Mesangial cell (primary cell): Measurements from ENCODE around the gene CRB3. TPM values are rescaled to one million over a fixed set of nuclear protein-coding genes. Genes with fewer than 3 reads are reported as not detected.

Source experiments
- total RNA-seq: library from RNA; depleted of rRNA; stranded (reverse); fragments of >200 nt; gene quantifications from 2 replicates; pipeline ENCODE4 v1.2.3, GENCODE V29; 2015

CRB3 gene
- 33.6 and 79.1 TPM in 2 replicates for total RNA-seq

DNA sequence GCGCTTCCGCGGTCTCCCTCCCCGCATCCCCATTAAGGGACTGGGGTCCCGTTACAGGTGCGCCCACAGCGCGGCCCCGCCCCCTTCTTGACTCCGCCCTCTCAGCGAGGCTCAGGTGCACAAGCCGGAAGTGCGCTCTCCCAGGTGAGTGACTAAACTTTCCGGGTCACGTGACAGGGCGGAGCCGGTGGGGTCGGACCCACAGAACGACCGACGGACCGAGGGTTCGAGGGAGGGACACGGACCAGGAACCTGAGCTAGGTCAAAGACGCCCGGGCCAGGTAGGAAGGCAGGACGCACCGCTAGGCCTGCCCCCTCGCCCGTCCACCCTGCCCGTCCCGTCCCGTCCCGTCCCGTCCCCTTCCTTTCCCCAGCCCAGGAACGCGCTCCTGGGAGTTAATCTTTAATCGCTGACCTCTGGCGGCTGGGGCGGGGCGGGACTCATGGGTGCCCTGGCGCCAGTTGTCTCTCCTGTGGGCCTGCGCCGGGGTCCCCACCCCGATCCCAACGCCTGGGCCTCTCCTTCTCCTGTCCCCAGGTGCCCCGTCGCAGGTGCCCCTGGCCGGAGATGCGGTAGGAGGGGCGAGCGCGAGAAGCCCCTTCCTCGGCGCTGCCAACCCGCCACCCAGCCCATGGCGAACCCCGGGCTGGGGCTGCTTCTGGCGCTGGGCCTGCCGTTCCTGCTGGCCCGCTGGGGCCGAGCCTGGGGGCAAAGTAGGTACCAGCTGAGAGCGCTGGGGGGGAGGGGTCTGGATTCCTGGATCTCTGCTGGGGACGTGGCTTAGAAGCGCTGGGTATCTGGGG, at the start of gene CRB3:
Gene CRB3 (plus strand): TSS at position 202 of the 804 bp plus-strand sequence. CDS start 431 bp downstream, at position 633.

GRCh38 chr19:6424195-6424938, 39.7 kb upstream of the CRB3 start, which contains the start of gene KHSRP:
TSS of gene KHSRP (minus strand) at chr19:6424811. CDS start at chr19:6424701, 110 bp downstream.

DNA sequence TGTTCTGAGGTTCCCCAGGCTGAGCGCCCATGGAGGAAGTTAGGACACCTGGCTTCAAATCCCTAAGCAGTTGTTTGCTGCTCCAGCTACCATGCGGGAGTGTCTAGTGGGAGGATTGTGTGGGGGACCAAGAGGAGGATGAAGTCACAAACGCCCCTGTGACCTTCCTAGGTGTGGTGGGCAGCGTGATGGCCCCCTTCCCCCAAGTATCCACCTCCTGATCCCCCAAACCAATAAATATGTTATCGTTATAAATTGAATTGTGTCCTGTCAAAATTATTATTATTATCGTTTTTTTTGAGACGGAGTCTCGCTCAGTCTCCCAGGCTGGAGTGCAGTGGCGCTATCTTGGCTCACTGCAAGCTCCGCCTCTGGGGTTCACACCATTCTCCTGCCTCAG, 30.4 kb upstream of the CRB3 start, which contains the start of gene SLC25A41:
Gene SLC25A41 (minus strand): TSS at position 101 of the 400 bp plus-strand sequence. CDS start 70 bp downstream, at position 31.

GRCh38 chr19:6459262-6460098, 4.6 kb upstream of the CRB3 start, which contains the start of gene SLC25A23:
TSS of gene SLC25A23 (minus strand) at chr19:6459792. CDS start at chr19:6459628, 164 bp downstream.

GRCh38 chr19:6481541-6482342, 17.7 kb downstream of the CRB3 start, which contains the start of gene DENND1C:
TSS of gene DENND1C (minus strand) at chr19:6481787. CDS start at chr19:6481695, 92 bp downstream.

DNA sequence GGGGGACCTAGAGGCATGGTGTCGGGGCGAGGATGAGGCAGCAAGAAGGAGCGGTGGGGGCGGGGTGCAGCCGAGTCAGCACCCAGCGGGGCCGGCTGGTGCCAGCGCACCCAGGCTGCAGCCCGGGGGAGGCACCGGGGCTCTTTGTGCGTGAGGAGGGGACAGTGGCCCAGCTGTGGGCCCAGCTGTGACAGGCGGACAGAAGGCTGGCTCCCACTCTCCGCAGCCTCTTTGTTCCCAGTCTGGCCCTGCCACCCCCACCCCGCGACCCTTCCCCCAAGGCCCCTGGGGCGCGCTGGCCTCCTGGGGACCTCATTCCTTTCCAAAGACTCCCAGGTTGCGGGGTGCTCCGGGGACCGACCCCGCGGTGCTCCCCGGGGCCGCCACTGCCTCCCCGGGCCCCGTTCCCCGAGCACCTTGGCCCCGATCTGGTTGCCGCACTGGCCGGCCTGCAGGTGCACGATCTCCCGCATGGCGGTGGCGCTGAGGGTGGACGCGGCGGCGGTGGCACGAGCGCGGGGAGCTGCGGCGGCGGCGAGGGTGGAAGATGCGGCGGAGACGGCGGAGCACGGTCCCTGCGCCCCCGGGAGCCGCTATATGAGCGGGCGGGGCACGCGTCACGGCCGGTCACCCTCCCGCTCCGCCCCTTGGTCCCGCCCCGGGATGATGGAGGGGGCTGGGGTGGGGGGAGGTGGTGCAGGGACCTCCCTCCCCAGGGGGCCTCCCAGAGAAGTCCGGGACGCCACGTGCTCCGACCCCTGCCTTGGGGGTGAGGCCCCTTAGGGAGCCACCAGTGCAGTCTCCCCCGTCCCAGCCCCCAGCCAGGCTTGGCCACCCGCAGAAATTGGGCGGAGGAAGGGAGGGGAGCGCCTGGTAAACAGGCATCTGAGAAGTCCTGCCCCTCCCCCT, 37.9 kb downstream of the CRB3 start, which contains the start of gene TUBB4A:
Gene TUBB4A (minus strand): TSS at position 570 of the 909 bp plus-strand sequence. CDS start 97 bp downstream, at position 473.

Other genes starting within 250 kb of the CRB3 start
- gene MLLT1, start 184.3 kb upstream of the CRB3 start, total RNA-seq, result 29.8 and 40.4 TPM in 2 replicates
- gene ACER1, start 130.7 kb upstream of the CRB3 start, total RNA-seq, result not detected in 2 replicates
- 203 and 247 TPM in 2 replicates for gene CLPP, start 102.7 kb upstream of the CRB3 start, total RNA-seq
- 75.1 and 134 TPM in 2 replicates for gene ALKBH7, start 91.5 kb upstream of the CRB3 start, total RNA-seq
- 0.65 and 2.9 TPM in 2 replicates for gene PSPN, start 88.3 kb upstream of the CRB3 start, total RNA-seq
- gene GTF2F1, start 71.1 kb upstream of the CRB3 start, total RNA-seq, result 39.4 and 44.6 TPM in 2 replicates
- gene KHSRP, start 39.5 kb upstream of the CRB3 start, total RNA-seq, result 177 and 285 TPM in 2 replicates
- gene SLC25A41, start 30.5 kb upstream of the CRB3 start, total RNA-seq, result not detected in 2 replicates
- gene SLC25A23, start 4.5 kb upstream of the CRB3 start, total RNA-seq, result 76.3 and 177 TPM in 2 replicates
- 0.81 and 2.0 TPM in 2 replicates for gene DENND1C, start 17.5 kb downstream of the CRB3 start, total RNA-seq
- 4.6 and 15.2 TPM in 2 replicates for gene TUBB4A, start 38.0 kb downstream of the CRB3 start, total RNA-seq
- gene TNFSF9, start 66.8 kb downstream of the CRB3 start, total RNA-seq, result 20.9 and 28.5 TPM in 2 replicates
- gene CD70, start 126.9 kb downstream of the CRB3 start, total RNA-seq, result 70.9 and 153 TPM in 2 replicates
- not detected in 2 replicates for gene TNFSF14, start 205.9 kb downstream of the CRB3 start, total RNA-seq